SK-N-SH treated with all-trans-retinoic acid at 6 μM for 48 hours (cell line): Measurements from ENCODE around the gene PGBD1.

Source experiments
- ARNTL ChIP-seq: fragments of 450-650 bp; formaldehyde crosslinking; IDR thresholded peaks from 2 replicates; pipeline ENCODE4 v1.5.0; 2020; ENCODE audit warnings: low read depth, mild to moderate bottlenecking, moderate library complexity, borderline replicate concordance
- CSDC2 ChIP-seq: fragments of 250-450 bp; sonication (Bioruptor Pico); IDR thresholded peaks from 2 replicates; pipeline ENCODE4 v1.5.0; 2020; ENCODE audit warnings: mild to moderate bottlenecking, moderate library complexity
- ESRRG ChIP-seq: fragments of 250-450 bp; sonication (Bioruptor Pico); IDR thresholded peaks from 2 replicates; pipeline ENCODE4 v1.6.1; 2021; ENCODE audit warnings: mild to moderate bottlenecking
- PATZ1 ChIP-seq: fragments of 250-450 bp; sonication (Bioruptor Pico); IDR thresholded peaks from 2 replicates; pipeline ENCODE4 v1.8.0; 2020; ENCODE audit warnings: mild to moderate bottlenecking, moderate library complexity, borderline replicate concordance
- TCF4 ChIP-seq: fragments of 250-450 bp; sonication (Bioruptor Pico); IDR thresholded peaks from 2 replicates; pipeline ENCODE4 v1.8.0; 2021; ENCODE audit warnings: mild to moderate bottlenecking, moderate library complexity, borderline replicate concordance
- TOX ChIP-seq: fragments of 250-450 bp; sonication (Bioruptor Pico); IDR thresholded peaks from 2 replicates; pipeline ENCODE4 v1.8.0; 2021; ENCODE audit warnings: mild to moderate bottlenecking, moderate library complexity, borderline replicate concordance
- ZC3H10 ChIP-seq: fragments of 250-450 bp; sonication (Bioruptor Pico); IDR thresholded peaks from 2 replicates; pipeline ENCODE4 v1.5.1; 2021; ENCODE audit warnings: mild to moderate bottlenecking, moderate library complexity
- ZNF565 ChIP-seq: fragments of 450-650 bp; formaldehyde crosslinking; conservative IDR thresholded peaks from 2 replicates; pipeline ENCODE4 v1.5.0; 2020; ENCODE audit warnings: low read depth, mild to moderate bottlenecking, moderate library complexity
- ZNF8 ChIP-seq: fragments of 450-650 bp; formaldehyde crosslinking; IDR thresholded peaks from 2 replicates; pipeline ENCODE4 v1.5.0; 2020; ENCODE audit warnings: mild to moderate bottlenecking, moderate library complexity

GRCh38 chr6:28333047-28333446, 51.7 kb downstream of the PGBD1 start:
- TF ChIP-seq CSDC2 (no peak), TCF4 (CRISPR knock-in tag) (no peak), ZNF8 (CRISPR knock-in tag) (no peak), ZNF565 (CRISPR knock-in tag) (no peak), ZC3H10 (no peak), ARNTL (CRISPR knock-in tag) (no peak), TOX (CRISPR knock-in tag) (no peak), PATZ1 (CRISPR knock-in tag) (no peak), ESRRG (no peak)
